ENCODE results near the gene IDUA. TPM values are rescaled to one million over a fixed set of nuclear protein-coding genes. Genes with fewer than 3 reads are reported as not detected.
"Not testable (repeated sequence)": the region's sequence is repeated elsewhere in the genome, so short reads cannot be mapped to it uniquely, and the experiment has no call there.

Gene IDUA
- total RNA-seq, 1 donor from 2014 or later: 32.9 TPM

DNA sequence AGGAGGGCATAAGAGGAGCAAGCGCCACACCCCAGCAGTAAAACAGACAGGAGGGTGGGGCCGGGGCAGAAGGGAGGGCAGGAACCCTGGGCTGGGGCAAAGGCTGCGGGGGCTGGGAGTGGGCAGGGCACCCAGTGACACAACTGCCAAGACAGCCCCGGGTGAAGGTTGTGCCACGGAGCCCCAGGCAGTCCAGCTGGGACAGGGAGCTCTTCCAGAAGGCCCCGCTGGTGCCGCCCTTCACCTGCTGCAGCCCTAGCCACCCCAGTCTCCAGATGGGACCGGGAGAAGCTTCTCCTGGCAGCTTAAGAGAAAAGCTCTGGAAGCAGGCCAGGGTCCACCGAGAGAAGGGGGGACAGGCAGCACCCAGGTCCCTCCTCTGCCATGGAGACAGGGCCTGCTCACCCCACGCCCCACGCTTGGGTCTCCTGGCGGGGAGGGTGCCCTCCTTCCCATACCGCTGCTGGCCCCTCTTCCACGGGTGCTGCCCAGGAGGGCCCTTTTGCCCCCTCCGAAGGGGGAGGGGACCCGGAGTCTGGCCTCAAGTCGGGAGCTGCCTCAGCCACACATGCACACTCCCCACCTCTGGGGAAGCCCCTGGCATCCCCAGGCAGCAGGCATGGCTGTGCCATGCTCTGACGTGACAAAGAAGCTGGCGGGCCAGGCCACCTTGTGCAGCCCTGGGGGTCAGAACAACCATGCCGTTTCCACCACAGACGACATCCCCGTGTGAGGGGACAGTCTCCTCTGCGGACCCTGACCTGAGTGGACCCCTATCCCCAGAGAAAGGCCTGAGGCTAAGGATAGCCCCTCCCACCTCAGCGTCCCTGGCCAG is 15.0 kb upstream of the IDUA start:
- Mint-ChIP-seq H3K4me3 (peak overlapping the region; percentile 46), H3K9me3 (no peaks in the 10 kb centered on the region), H3K36me3 (ENCODE audit: low read depth) (peaks cover 1% of the 10 kb centered on the region), H3K27ac (no peak overlapping the region), H3K27me3 (no peaks in the 10 kb centered on the region), H3K4me1 (peaks cover 13% of the 10 kb centered on the region)
- POLR2A ChIA-PET: interaction anchor here (0.6 to 1.2 kb wide), 3 partner anchors 39 to 477 kb away, joined by 3 to 5 read pairs (median 4); partner anchors contain the start of genes GAK and TMEM175
- DNase-seq (no peak), ATAC-seq (ENCODE audit: low read depth) (no peak)
- TF ChIP-seq, protein P1, sequence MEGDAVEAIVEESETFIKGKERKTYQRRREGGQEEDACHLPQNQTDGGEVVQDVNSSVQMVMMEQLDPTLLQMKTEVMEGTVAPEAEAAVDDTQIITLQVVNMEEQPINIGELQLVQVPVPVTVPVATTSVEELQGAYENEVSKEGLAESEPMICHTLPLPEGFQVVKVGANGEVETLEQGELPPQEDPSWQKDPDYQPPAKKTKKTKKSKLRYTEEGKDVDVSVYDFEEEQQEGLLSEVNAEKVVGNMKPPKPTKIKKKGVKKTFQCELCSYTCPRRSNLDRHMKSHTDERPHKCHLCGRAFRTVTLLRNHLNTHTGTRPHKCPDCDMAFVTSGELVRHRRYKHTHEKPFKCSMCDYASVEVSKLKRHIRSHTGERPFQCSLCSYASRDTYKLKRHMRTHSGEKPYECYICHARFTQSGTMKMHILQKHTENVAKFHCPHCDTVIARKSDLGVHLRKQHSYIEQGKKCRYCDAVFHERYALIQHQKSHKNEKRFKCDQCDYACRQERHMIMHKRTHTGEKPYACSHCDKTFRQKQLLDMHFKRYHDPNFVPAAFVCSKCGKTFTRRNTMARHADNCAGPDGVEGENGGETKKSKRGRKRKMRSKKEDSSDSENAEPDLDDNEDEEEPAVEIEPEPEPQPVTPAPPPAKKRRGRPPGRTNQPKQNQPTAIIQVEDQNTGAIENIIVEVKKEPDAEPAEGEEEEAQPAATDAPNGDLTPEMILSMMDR (IDR thresholded peaks at IDR 0.05): no peak
- CTCF ChIA-PET: no interaction called here
- intact Hi-C loops (cut with micrococcal nuclease): loop anchor here (2.0 kb wide), 3 partner anchors 39 to 609 kb away; partner anchors contain the start of gene FGFRL1

DNA sequence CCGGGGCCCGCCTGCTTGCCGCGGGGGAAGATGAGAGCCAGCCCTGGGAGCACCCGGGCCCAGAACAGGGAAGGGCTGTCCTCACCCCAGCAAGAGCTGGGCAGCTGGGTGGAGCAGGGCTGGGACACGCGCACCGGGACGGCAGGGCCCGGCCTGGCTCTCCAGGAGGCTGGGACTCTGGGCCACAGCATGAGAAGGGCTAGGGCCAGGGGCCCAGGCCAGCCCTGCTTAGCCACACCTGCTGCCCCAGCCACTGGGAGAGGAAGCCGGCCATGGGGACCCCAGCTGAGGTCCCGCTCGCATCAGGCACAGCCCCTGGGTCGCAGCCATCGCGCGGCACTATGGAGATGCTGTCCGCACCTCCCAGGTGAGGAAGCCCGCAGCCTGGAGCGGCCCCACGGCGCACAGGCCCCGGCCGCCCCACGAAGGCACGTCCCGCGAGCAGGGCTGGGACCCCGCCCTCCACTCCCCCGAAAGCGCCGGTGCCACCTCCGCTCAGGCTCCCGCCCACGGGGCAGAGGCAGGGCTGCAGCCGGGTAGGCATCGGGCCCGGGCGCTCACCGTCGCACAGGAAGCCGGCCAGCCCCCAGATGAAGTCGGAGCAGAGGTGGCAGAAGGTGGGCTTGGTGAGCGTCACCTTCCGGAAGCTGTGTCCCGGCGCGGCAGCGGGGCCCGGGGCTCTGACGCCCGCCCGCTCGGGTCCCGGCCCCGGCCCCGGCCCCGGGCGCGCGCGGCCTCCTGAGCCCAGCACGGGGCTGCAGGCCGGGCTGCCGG is 14.0 kb upstream of the IDUA start:
- TF ChIP-seq, protein P1 (IDR thresholded peaks at IDR 0.05): no peak
- peak overlapping the region; percentile 60 for H3K4me3 Mint-ChIP-seq
- peaks cover 13% of the 10 kb centered on the region for H3K4me1 Mint-ChIP-seq
- ChIA-PET POLR2A (interaction anchor here (0.9 to 1.2 kb wide), 3 partner anchors 14 to 40 kb away, joined by 3 to 4 read pairs (median 3); partner anchors contain the start of genes GAK, IDUA and TMEM175), CTCF (no interaction called here)
- DNase-seq (peak; percentile 55), ATAC-seq (ENCODE audit: low read depth) (peak; percentile 44)
- H3K36me3 Mint-ChIP-seq (ENCODE audit: low read depth): peaks cover 1% of the 10 kb centered on the region
- no peak overlapping the region for H3K27ac Mint-ChIP-seq
- no peaks in the 10 kb centered on the region for H3K27me3 Mint-ChIP-seq
- H3K9me3 Mint-ChIP-seq: no peaks in the 10 kb centered on the region
- intact Hi-C loops (cut with micrococcal nuclease): loop anchor here (1.0 to 2.0 kb wide), 9 partner anchors 14 to 608 kb away; partner anchors contain the start of genes FGFRL1, GAK, IDUA and PCGF3

DNA sequence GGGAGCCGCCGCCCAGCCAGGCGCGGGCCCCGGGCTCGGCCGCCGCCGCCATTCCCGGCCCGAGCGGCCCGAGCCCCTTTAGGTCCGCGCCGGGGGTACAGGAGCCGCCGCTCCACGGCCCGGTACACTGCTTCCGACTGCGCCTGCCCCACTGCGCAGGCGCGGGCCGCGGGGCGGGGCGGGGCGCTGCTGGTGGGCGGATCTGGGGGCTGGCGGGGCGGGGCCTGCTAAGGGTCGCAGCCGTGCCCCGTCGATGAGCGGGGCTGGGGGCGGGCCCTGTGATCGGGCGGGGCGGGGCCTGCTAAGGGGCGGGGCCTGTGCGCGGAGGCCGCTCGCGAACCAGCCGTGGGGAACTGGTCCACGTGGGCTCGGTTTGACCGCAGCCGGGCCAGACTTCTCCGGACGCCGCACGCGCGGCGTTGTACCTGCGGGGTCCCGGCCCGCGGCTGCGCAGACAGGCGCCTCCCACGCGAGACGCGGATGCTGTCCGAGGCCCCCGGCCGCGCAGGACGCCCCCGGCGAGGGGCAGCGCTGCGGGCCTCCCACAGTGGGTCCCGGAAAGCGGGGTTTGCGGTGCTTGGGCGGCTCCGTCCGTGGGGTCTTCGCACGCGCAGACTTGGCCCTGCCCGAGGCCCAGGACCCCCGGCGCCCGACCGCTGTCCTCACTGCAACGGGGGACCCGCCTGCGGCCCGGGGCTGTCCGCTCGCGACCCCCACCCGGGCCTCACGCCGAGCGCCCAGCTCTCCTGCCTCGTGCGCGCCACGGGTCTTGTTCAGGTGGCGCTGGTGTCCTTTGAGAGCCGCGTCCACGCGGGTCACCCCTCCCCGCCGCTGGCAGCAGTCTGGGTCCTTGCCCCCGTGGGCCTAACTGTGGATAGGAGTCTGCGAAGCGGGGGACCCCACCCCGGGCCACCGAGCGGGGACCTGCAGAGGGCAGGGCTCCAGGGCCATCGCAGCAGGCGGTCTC is 13.1 kb upstream of the IDUA start, which contains the start of gene DGKQ:
Gene DGKQ (minus strand): TSS at position 139 of the 967 bp plus-strand sequence. CDS start 87 bp downstream, at position 52.
- Mint-ChIP-seq H3K4me1 (peaks cover 13% of the 10 kb centered on the region), H3K27ac (no peak within 1 kb of the TSS), H3K36me3 (ENCODE audit: low read depth) (peaks cover 1% of the 10 kb centered on the region), H3K4me3 (peak within 1 kb of the TSS; percentile 60), H3K9me3 (no peaks in the 10 kb centered on the region), H3K27me3 (no peaks in the 10 kb centered on the region)
- ATAC-seq (ENCODE audit: low read depth) (peak; percentile 98), DNase-seq (peak; percentile 87)
- intact Hi-C loops (cut with micrococcal nuclease): loop anchor here (1.0 to 2.0 kb wide), 9 partner anchors 14 to 607 kb away; partner anchors contain the start of genes FGFRL1, GAK, IDUA and PCGF3
- POLR2A ChIA-PET: interaction anchor here (1.0 to 1.2 kb wide), 2 partner anchors 13 to 41 kb away, joined by 3 to 4 read pairs; partner anchors contain the start of genes GAK, IDUA and TMEM175
- CTCF ChIA-PET: no interaction called here
- TF ChIP-seq, protein P1 (IDR thresholded peaks at IDR 0.05): no peak

DNA sequence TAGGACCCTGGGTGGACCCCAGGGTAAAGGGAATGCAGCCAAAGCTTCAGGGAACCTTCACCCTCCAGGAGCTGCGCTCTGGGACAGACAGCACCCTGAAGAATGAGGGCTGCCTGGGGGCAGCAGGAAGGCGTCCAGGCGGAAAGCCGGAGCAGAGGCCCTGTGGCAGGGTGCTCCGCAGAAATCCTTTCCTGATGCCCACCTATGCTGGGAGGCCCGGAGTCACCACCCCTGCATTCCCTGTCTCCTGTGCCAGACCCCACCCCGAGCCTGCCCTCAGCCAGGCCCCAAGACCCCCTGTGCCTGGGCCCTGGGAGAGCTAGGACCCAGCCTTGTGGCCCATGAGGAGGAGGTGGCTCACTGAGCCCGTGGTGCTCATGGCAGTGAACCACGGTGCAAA is 12.2 kb upstream of the IDUA start:
- ChIA-PET CTCF (no interaction called here), POLR2A (no interaction called here)
- TF ChIP-seq, protein P1 (IDR thresholded peaks at IDR 0.05): no peak
- intact Hi-C loops (cut with micrococcal nuclease): no loop called here
- no peak overlapping the region for H3K4me3 Mint-ChIP-seq
- ATAC-seq (ENCODE audit: low read depth): no peak
- H3K4me1 Mint-ChIP-seq: peaks cover 13% of the 10 kb centered on the region
- no peaks in the 10 kb centered on the region for H3K9me3 Mint-ChIP-seq
- peaks cover 1% of the 10 kb centered on the region for H3K36me3 Mint-ChIP-seq (ENCODE audit: low read depth)
- H3K27me3 Mint-ChIP-seq: no peaks in the 10 kb centered on the region
- no peak overlapping the region for H3K27ac Mint-ChIP-seq
- no peak for DNase-seq

DNA sequence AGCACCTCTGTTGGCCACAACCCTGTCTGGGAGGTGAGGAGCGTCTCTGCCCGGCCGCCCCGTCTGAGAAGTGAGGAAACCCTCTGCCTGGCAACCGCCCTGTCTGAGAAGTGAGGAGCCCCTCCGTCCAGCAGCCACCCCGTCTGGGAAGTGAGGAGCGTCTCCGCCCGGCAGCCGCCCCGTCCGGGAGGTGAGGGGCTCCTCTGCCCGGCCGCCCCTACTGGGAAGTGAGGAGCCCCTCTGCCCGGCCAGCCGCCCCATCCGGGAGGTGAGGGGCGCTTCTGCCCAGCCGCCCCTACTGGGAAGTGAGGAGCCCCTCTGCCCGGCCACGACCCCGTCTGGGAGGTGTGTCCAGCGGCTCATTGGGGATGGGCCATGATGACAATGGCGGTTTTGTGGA is 10.8 kb upstream of the IDUA start:
- H3K27me3 Mint-ChIP-seq; H3K27ac Mint-ChIP-seq; POLR2A ChIA-PET; H3K4me3 Mint-ChIP-seq; DNase-seq; H3K36me3 Mint-ChIP-seq (ENCODE audit: low read depth); CTCF ChIA-PET; ATAC-seq (ENCODE audit: low read depth); H3K4me1 Mint-ChIP-seq; H3K9me3 Mint-ChIP-seq; intact Hi-C loops (cut with micrococcal nuclease): not testable (repeated sequence)
